ENCODE results near the gene NUDT12. TPM values are rescaled to one million over a fixed set of nuclear protein-coding genes. Genes with fewer than 3 reads are reported as not detected.

The NUDT12 gene
- total RNA-seq, 1 experiment from 2014 or later, result 11.3 TPM

- no peak overlapping the region for H4K8ac ChIP-seq (replicated peaks; ENCODE audit: insufficient read length, low read depth, low read length)
- H3K18ac ChIP-seq (ENCODE audit: insufficient read length, low read depth, low read length), result no peak overlapping the region
- TF ChIP-seq CTCF (conservative IDR thresholded peaks at IDR 0.05), result no peak
- H3K4me2 ChIP-seq (ENCODE audit: insufficient read depth, insufficient read length, low read length), result no peak overlapping the region
- no peaks in the 10 kb centered on the region for H3K79me1 ChIP-seq (ENCODE audit: insufficient read depth, low read depth, low read length, poor library complexity, severe bottlenecking)
- no peak overlapping the region for H3K4ac ChIP-seq (ENCODE audit: low read depth, low read length)
- H2BK15ac ChIP-seq (ENCODE audit: low read depth, low read length), result no peak overlapping the region
- no peak overlapping the region for H3T11ph ChIP-seq (ENCODE audit: low read length)
- no peak overlapping the region for H3K4me3 Mint-ChIP-seq
- H3K23me2 ChIP-seq (ENCODE audit: insufficient read length, low read depth, low read length, poor library complexity, severe bottlenecking), result no peaks in the 10 kb centered on the region
- DNase-seq, result no peak
- H3K4me1 Mint-ChIP-seq, result peaks cover 17 to 18% of the 10 kb centered on the region in 2 experiments
- H2BK5ac ChIP-seq (ENCODE audit: insufficient read length, low read length), result no peak overlapping the region
- no peak overlapping the region for H2BK120ac ChIP-seq (ENCODE audit: low read depth, low read length, poor library complexity, severe bottlenecking)
- no peak overlapping the region for H3K27ac ChIP-seq (ENCODE audit: insufficient read length, low read depth, low read length)
- no peak overlapping the region for H4K5ac ChIP-seq (ENCODE audit: insufficient read length, low read depth, low read length)
- H2AK5ac ChIP-seq (ENCODE audit: insufficient read length, low read length), result no peak overlapping the region
- no peak overlapping the region for H3K9ac ChIP-seq (ENCODE audit: extremely low read depth, insufficient read length, low read length)
- no peak overlapping the region for H2AFZ ChIP-seq (ENCODE audit: low read length)
- H3K23ac ChIP-seq (ENCODE audit: insufficient read length, low read depth, low read length), result no peak overlapping the region
- H3K14ac ChIP-seq (ENCODE audit: insufficient read depth, low read length), result no peak overlapping the region
- H2BK20ac ChIP-seq (ENCODE audit: low read depth, low read length, poor library complexity, severe bottlenecking), result no peak overlapping the region
- H3K4me1 ChIP-seq (ENCODE audit: insufficient read depth, low read length), result peaks cover 2% of the 10 kb centered on the region; the same call in 1 of the 2 replicates
- H3K79me2 ChIP-seq (ENCODE audit: insufficient read depth, low read length), result no peaks in the 10 kb centered on the region
- H4K91ac ChIP-seq (ENCODE audit: insufficient read length, low read depth, low read length), result no peak overlapping the region
- H3K27ac Mint-ChIP-seq, result no peak overlapping the region
- no peaks in the 10 kb centered on the region for H3K27me3 ChIP-seq (ENCODE audit: insufficient read depth, low read length)
- H3K27me3 Mint-ChIP-seq (ENCODE audit: low read depth), result no peaks in the 10 kb centered on the region
- no CpG with 5 or more reads among the region's 5 CpGs for WGBS (ENCODE audit: extremely low coverage, insufficient read length, low lambda C conversion rate)
- H3K9me3 Mint-ChIP-seq, result no peaks in the 10 kb centered on the region
- H2BK12ac ChIP-seq (ENCODE audit: insufficient read length, low read depth, low read length), result no peak overlapping the region
- no peak overlapping the region for H3K56ac ChIP-seq (ENCODE audit: insufficient read length, low read depth, low read length)
- H3K9me3 ChIP-seq (ENCODE audit: control insufficient read depth, low read depth, low read length), result no peaks in the 10 kb centered on the region
- no peaks in the 10 kb centered on the region for H4K20me1 ChIP-seq (ENCODE audit: control insufficient read depth, insufficient read depth, insufficient read length)
- H3K36me3 Mint-ChIP-seq (ENCODE audit: insufficient read depth in 1 of 3, low read depth in 3 of 3), result no peaks in the 10 kb centered on the region; a peak in 1 of 7 replicates
Measured at GRCh38 chr5:103572454-103572853, 9.9 kb upstream of the NUDT12 start.

Data from H9 (cell line).